Measurements from ENCODE around the gene SOX6.

The SOX6 gene

DNA sequence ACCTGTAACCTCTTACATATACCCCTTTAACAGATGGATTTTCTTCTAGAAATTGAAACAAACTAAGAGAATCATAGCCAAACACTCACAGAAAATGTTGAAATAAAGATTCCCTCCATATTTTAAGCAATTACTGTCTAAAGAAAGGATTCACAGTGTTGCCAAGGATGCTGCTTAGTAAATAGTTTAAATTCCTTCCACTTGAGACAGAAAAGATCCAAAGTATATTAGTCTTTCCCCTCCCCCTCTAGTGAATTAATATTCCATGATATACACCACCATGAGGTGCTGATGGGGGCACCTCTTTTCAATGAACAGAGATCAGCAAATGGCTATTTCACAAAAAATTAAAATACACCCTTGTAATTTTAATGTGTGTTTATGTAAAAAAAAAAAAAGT, 186.8 kb downstream of the SOX6 start:
- TF ChIP-seq, protein P1, sequence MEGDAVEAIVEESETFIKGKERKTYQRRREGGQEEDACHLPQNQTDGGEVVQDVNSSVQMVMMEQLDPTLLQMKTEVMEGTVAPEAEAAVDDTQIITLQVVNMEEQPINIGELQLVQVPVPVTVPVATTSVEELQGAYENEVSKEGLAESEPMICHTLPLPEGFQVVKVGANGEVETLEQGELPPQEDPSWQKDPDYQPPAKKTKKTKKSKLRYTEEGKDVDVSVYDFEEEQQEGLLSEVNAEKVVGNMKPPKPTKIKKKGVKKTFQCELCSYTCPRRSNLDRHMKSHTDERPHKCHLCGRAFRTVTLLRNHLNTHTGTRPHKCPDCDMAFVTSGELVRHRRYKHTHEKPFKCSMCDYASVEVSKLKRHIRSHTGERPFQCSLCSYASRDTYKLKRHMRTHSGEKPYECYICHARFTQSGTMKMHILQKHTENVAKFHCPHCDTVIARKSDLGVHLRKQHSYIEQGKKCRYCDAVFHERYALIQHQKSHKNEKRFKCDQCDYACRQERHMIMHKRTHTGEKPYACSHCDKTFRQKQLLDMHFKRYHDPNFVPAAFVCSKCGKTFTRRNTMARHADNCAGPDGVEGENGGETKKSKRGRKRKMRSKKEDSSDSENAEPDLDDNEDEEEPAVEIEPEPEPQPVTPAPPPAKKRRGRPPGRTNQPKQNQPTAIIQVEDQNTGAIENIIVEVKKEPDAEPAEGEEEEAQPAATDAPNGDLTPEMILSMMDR (IDR thresholded peaks at IDR 0.05; ENCODE audit: extremely low read depth, insufficient read depth, missing control alignments), result no peak
- in situ Hi-C loops (cut with MboI; ENCODE audit: low pct_unique_long_range_greater_than_20kb, low sequenced_read_pairs, unreplicated experiment), result no loop called here
- no peak for DNase-seq (ENCODE audit: low spot score)

GRCh38 chr11:16167706-16168487, 188.4 kb downstream of the SOX6 start:
- TF ChIP-seq, protein P1 (IDR thresholded peaks at IDR 0.05; ENCODE audit: extremely low read depth, insufficient read depth, missing control alignments), result no peak
- DNase-seq (ENCODE audit: low spot score), result no peak
- in situ Hi-C loops (cut with MboI; ENCODE audit: low pct_unique_long_range_greater_than_20kb, low sequenced_read_pairs, unreplicated experiment), result no loop called here

DNA sequence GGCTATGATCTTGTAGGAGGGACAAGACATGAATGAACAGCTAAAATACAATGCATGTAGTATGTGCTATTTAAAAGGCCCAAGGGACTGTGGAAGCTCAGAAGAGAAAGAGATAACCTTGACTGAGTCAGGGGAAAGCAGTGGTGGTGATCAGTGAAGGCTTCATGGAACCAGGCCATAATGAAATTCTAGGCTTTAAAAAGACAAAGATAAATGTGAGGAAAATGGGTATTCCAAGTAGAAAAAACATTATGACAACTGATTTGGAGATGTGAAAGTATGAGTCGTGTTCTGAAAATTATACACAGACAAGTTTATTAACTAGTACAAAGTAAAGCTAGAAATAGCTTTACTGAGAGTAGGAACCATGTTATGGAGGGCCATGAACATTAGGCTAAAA, 189.8 kb downstream of the SOX6 start:
- in situ Hi-C loops (cut with MboI; ENCODE audit: low pct_unique_long_range_greater_than_20kb, low sequenced_read_pairs, unreplicated experiment), result no loop called here
- TF ChIP-seq, protein P1 (IDR thresholded peaks at IDR 0.05; ENCODE audit: extremely low read depth, insufficient read depth, missing control alignments), result no peak
- no peak for DNase-seq (ENCODE audit: low spot score)

DNA sequence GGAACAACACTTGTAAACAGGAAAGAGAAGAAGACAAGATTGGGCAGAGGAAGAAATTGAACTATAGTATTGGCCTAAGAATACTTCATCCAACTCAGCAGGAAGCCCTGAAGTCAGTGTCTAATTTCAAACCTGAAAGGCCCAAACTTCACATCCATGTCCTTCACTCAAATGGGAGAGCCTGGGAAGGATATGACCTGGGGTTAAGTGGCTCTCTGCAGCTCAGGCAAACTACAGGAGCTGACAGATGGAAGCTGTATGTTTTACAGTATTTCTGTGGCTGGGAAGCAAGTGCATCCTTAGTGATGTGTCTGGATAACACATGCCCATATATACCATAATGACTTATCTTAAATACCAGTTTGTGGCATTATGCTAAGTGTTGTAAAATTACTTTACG, 196.2 kb downstream of the SOX6 start:
- TF ChIP-seq, protein P1 (IDR thresholded peaks at IDR 0.05; ENCODE audit: extremely low read depth, insufficient read depth, missing control alignments), result no peak
- in situ Hi-C loops (cut with MboI; ENCODE audit: low pct_unique_long_range_greater_than_20kb, low sequenced_read_pairs, unreplicated experiment), result no loop called here
- DNase-seq (ENCODE audit: low spot score), result no peak

- TF ChIP-seq, protein P1 (IDR thresholded peaks at IDR 0.05; ENCODE audit: extremely low read depth, insufficient read depth, missing control alignments), result no peak
- in situ Hi-C loops (cut with MboI; ENCODE audit: low pct_unique_long_range_greater_than_20kb, low sequenced_read_pairs, unreplicated experiment), result no loop called here
- no peak for DNase-seq (ENCODE audit: low spot score)
Measured at GRCh38 chr11:16158426-16158994, 197.8 kb downstream of the SOX6 start.

- DNase-seq (ENCODE audit: low spot score), result no peak
- in situ Hi-C loops (cut with MboI; ENCODE audit: low pct_unique_long_range_greater_than_20kb, low sequenced_read_pairs, unreplicated experiment), result no loop called here
- TF ChIP-seq, protein P1 (IDR thresholded peaks at IDR 0.05; ENCODE audit: extremely low read depth, insufficient read depth, missing control alignments), result no peak
Measured at GRCh38 chr11:16157327-16157726, 199.0 kb downstream of the SOX6 start.

Data from GM13977 (cell line).